Small intestine (tissue), 7 donors: ENCODE results near the gene NBPF11. TPM values are rescaled to one million over a fixed set of nuclear protein-coding genes. Genes with fewer than 3 reads are reported as not detected.
A peak's percentile ranks its signal among the peaks of the same experiment; 100 is the strongest.
"Not testable (repeated sequence)": the region's sequence is repeated elsewhere in the genome, so short reads cannot be mapped to it uniquely, and the experiment has no call there.

Source experiments
- DNase-seq, 2 donors: peaks; one replicate each; pipeline versions ENCODE4 v3.0.0 to v3.0.0-alpha.2; 2013
- FAIRE-seq: peaks from 2 replicates; lab custom pipeline; 2012; peaks lifted over from hg19 to GRCh38; lab: Jason Lieb, UNC
- H3K27ac ChIP-seq, 3 donors: one replicate each; pipeline ENCODE4 v1.5.1; 2013; ENCODE audit warnings: low read length in 2 of 3, mild to moderate bottlenecking in 2 of 3, control low read depth in 1 of 3, inconsistent platforms in 1 of 3, low read depth in 1 of 3, moderate library complexity in 1 of 3
- H3K27me3 ChIP-seq, 3 donors: one replicate each; pipeline ENCODE4 v1.6.1; 2013; ENCODE audit warnings: low read length in 3 of 3, inconsistent platforms in 1 of 3; ENCODE audit not compliant: control insufficient read depth in 3 of 3, insufficient read depth in 3 of 3
- H3K36me3 ChIP-seq, 3 donors: one replicate each; pipeline ENCODE4 v1.6.1; 2013; ENCODE audit warnings: low read length in 3 of 3, inconsistent platforms in 1 of 3, low read depth in 1 of 3, mild to moderate bottlenecking in 1 of 3, moderate library complexity in 1 of 3; ENCODE audit not compliant: control insufficient read depth in 3 of 3, insufficient read depth in 2 of 3
- H3K4me1 ChIP-seq, 3 donors: one replicate each; pipeline ENCODE4 v1.6.1; 2013; ENCODE audit warnings: low read length in 2 of 3, inconsistent platforms in 1 of 3, low read depth in 1 of 3, mild to moderate bottlenecking in 1 of 3, moderate library complexity in 1 of 3; ENCODE audit not compliant: control insufficient read depth in 3 of 3, insufficient read depth in 2 of 3
- H3K4me3 ChIP-seq, 3 donors: one replicate each; pipeline ENCODE4 v1.5.1; 2013; ENCODE audit warnings: low read length in 3 of 3, control low read depth in 1 of 3, inconsistent platforms in 1 of 3, low read depth in 1 of 3, mild to moderate bottlenecking in 1 of 3, moderate library complexity in 1 of 3
- H3K9me3 ChIP-seq, 2 donors: one replicate each; pipeline ENCODE4 v1.6.1; 2013; ENCODE audit warnings: low read depth in 1 of 2, low read length in 1 of 2; ENCODE audit not compliant: control insufficient read depth in 2 of 2, insufficient read depth in 1 of 2
- WGBS, 3 donors: extraction: QIAGEN DNeasy Blood & Tissue Kit; methylation state at CpG; one replicate each; pipeline ENCODE4 v1.1.7; 2013; 5-methylcytosine and 5-hydroxymethylcytosine counted together
- polyA plus RNA-seq, 4 donors: library from polyadenylated mRNA; stranded (reverse) in 3 of 4; unstranded in 1 of 4; fragments of 200-250 nt in 3 of 4; fragments of 120-200 nt in 1 of 4; gene quantifications; one replicate each; pipeline versions ENCODE4 v1.2.1 to v1.2.3, GENCODE V29; 2013
- donor health status: healthy with polysubstance abuse.
- donor health status: control.
- donor health status: control.
- donor health status: Bipolar disorder and iron deficiency.
- donor health status: healthy.

The NBPF11 gene
- polyA plus RNA-seq, 4 donors, result 4.3 to 19.0 (median 5.2) TPM

DNA sequence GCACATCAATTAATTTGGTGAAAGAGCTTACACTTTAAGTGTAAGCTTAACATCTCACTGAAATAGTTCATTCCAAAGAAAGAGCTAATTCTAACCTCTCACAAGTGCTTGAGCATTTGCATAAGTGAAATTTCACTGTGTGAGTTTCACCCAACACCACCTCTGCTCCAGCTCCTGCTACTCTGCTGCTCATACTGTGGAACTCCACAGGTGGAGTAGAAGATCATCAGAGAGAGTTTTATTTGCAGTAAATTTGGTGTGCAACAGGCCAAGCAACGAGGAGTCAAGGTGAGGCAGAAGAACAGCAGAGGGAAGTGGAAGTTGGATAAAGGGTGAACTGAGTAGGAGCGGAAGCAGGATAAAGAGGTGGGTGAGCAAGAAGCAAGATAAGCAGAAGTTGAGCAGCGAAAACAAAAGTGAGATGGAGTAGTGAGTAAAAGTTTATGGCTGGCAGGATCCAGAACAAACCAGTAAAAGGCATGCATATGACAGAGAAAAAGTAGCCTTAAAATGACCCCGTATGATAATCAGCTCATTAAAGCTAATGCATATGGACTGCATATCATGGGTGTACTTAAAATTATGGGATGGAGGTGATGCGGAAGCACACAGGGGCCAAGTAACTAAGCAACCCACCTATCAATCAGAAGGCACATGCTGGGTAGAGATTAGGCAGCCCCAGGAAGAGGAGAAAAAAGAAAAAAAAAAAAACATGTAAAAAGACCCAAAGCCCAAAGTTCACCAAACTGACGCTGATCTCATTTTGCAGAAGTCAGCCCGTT, 3.6 kb upstream of the NBPF11 start:
- not testable (repeated sequence) for H3K4me1 ChIP-seq, H3K27ac ChIP-seq, H3K4me3 ChIP-seq, FAIRE-seq, H3K9me3 ChIP-seq, H3K36me3 ChIP-seq
- peak in 1 of 2 donors; percentile 30 for DNase-seq
- 24 to 34% (median 24%) methylated on average over 5 to 6 of the region's 7 CpGs for WGBS, 3 donors
- peaks cover 0 to 24% (median 3%) of the 10 kb centered on the region in 3 donors for H3K27me3 ChIP-seq

DNA sequence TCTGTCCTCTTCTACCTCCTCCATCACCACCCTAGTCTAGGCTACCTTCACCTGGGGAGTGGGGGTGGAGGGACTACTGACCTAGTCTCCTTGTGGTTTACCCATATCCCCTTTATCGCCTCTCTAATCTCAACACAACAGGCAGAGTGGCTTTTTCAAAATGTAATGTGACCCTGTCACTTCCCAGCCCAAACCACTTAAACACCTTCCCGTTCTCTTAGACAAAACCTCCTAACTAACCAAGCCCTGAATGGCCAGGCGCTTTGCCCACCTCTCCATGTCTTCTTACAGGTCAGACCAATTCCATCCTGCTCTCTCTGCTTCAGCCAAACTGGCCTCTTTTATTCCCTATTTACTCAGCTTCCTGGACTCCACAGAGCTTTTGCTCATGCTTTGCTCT, 714 bp upstream of the NBPF11 start:
- H3K27ac ChIP-seq, H3K9me3 ChIP-seq, FAIRE-seq, DNase-seq, H3K4me1 ChIP-seq, H3K4me3 ChIP-seq, H3K36me3 ChIP-seq, H3K27me3 ChIP-seq: not testable (repeated sequence)
- 72 to 90% (median 85%) methylated on average over 2 to 3 of the region's 3 CpGs for WGBS, 3 donors

DNA sequence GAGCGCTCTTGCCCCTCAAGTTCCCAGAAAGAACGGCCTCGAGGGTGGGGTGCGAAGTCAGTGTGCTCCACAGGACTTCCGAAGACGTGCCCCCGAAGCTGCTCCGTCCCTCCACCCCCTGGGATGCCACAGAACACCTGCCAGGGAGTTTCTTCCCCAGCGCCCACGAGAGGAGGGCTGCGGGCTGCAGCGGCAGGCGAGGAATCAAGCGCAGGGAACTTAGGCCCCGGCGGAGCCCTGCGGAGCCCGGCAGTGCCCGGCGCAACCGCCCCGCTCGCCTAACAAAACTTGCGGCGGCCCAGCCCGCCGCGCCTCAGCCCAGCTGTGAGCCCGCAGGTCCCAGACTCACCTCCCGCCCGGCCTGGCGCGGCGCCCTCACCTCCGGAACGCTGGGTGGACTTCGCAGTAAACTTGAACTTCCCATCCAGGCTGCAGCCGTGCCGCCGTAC, 686 bp downstream of the NBPF11 start:
- H3K4me3 ChIP-seq, result peak overlapping the region; percentile 57 to 74 (median 70)
- not testable (repeated sequence) for H3K36me3 ChIP-seq, H3K4me1 ChIP-seq, FAIRE-seq, H3K27me3 ChIP-seq, H3K9me3 ChIP-seq
- H3K27ac ChIP-seq, result peak overlapping the region; percentile 48 to 78 (median 68)
- 0 to 1% (median 0%) methylated on average over 21 to 37 of the region's 40 CpGs for WGBS, 3 donors
- peak; percentile 43 to 53 for DNase-seq

DNA sequence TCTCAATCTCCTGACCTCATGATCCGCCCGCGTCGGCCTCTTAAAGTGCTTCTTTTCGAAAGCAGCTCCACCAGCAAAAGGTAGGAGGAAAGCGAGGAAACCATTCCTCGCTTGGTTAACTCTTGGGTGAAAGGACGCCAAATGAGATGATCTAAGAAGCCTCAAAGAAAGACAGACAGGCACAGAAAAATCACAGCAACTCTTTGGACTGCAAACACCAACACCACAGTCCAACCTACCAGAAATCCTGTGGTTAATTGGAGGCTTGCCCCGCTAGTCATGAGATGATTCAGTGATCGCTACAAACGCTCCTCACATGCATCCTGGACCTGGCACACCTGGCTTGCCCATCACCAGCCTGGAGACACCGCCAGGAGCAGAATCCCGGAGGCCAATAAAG, 1.1 kb downstream of the NBPF11 start:
- peak overlapping the region in 2 of 3 donors; percentile 70 to 74 for H3K4me3 ChIP-seq
- not testable (repeated sequence) for FAIRE-seq, H3K4me1 ChIP-seq, DNase-seq, H3K36me3 ChIP-seq, H3K27me3 ChIP-seq, H3K9me3 ChIP-seq, H3K27ac ChIP-seq
- 12 to 21% (median 16%) methylated on average over 12 to 13 of the region's 13 CpGs for WGBS, 3 donors

DNA sequence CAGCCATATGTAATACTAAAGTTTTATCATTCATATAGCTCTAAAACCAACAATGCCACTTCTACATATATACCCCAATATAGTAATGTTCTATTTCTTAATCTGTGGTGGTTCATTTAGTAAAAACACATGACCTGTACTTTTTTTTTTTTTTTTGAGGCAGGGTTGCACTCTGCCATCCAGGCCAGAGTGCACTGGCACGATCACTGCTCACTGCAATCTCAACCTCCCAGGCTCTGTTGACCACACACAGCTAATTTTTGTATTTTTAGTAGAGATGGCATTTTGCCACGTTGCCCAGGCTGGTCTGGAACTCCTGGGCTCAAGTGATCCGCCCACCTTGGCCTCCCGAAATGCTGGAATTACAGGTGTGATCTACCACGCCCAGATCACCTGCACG, 2.1 kb downstream of the NBPF11 start:
- not testable (repeated sequence) for H3K27me3 ChIP-seq, H3K36me3 ChIP-seq, H3K4me3 ChIP-seq, H3K27ac ChIP-seq, H3K4me1 ChIP-seq, FAIRE-seq, H3K9me3 ChIP-seq, DNase-seq
- 0 to 52% (median 29%) methylated on average over 1 to 2 of the region's 6 CpGs for WGBS, 3 donors

DNA sequence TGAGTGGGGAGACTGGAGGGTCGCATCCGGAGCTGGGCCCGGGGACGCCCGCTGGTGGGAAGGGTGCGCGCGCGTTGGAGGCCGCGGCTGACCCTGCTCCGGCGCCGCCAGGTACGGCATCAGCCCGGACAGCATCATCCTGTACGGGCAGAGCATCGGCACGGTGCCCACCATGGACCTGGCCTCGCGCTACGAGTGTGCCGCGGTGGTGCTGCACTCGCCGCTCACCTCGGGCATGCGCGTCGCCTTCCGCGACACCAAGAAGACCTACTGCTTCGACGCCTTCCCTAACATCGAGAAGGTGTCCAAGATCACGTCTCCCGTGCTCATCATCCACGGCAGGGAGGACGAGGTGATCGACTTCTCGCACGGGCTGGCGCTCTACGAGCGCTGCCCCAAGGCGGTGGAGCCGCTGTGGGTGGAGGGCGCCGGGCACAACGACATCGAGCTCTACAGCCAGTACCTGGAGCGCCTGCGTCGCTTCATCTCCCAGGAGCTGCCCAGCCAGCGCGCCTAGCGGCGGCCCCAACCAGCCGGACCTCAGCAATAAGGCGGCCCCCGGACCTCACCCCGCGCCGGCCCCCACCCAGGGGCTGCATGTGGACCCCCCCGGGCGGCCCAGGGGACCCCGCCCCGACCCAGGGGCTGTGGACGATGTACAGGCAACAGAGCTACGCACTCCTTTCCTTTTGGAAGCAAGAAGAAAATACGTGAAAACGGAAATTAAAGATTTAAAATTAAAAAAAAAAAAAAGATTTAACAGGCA, 2.8 kb downstream of the NBPF11 start:
- H3K4me3 ChIP-seq, H3K36me3 ChIP-seq, DNase-seq, FAIRE-seq, H3K27me3 ChIP-seq, H3K4me1 ChIP-seq, H3K9me3 ChIP-seq, H3K27ac ChIP-seq: not testable (repeated sequence)
- 91 to 97% (median 95%) methylated on average over 42 to 68 of the region's 72 CpGs for WGBS, 3 donors

DNA sequence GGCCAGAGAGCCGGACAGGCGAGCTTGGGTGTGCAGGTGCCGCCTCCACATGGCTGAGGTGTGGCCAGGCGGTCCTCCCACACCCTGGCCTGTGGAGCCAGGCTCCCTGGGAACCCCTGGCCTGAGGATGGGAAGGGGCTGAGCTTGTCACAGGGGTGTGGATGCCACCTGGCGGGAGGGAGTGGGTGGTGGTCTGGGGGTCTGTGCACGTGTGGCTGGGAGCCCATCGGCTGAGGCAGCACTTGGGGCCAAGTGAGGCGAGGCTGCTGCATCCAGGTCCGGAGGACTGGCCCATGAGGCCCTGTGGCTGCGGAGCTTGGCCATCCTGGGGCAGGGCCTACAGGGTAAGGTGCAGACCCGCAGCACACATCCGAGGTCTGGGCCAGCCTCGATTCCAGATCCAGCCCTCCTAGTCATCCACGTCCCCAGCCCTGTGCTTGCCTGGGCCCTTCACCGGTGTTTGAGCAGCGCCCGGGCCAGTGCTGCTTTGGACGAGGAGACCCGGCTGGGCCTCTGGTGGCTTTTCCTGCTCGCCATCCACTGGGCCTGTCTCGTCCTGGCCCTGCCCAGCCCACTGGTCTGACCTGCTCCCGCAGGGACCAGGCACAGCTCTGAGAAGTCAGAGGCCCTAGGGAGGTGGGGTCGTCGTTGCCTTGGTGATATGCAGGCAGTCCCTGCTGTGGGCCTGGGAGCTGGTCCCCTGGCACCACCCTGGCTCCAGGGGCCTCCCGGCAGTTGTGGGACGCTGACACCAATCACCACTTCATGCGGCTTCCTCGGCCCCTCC, 4.8 kb downstream of the NBPF11 start:
- DNase-seq, H3K9me3 ChIP-seq, H3K4me3 ChIP-seq, H3K27me3 ChIP-seq, H3K27ac ChIP-seq, FAIRE-seq, H3K36me3 ChIP-seq, H3K4me1 ChIP-seq: not testable (repeated sequence)
- WGBS, 3 donors, result 94 to 95% (median 94%) methylated on average over 7 to 23 of the region's 28 CpGs
